Inflammatory macrophage treated with lipopolysaccharide for 4 hours (primary cell): Measurements from ENCODE around the gene C1GALT1C1.
"Not testable (repeated sequence)": the region's sequence is repeated elsewhere in the genome, so short reads cannot be mapped to it uniquely, and the experiment has no call there.

Source experiments
- DNase-seq: peaks from one replicate; pipeline ENCODE4 v3.0.0-alpha.2; 2020

Gene C1GALT1C1

GRCh38 chrX:120629667-120630537, at the start of gene C1GALT1C1:
Gene C1GALT1C1 (minus strand): TSS chrX:120630054. CDS start chrX:120627166, 2,888 bp downstream.
- DNase-seq = peak; percentile 93

GRCh38 chrX:120677004-120677652, 47.3 kb upstream of the C1GALT1C1 start:
- DNase-seq = peak; percentile 40

- no peak for DNase-seq
These were observed 43.1 kb upstream of the C1GALT1C1 start for GRCh38 chrX:120672841-120673530.

- DNase-seq = no peak
These were observed 42.5 kb upstream of the C1GALT1C1 start for GRCh38 chrX:120672389-120672788.

- DNase-seq = no peak
These were observed 42.1 kb upstream of the C1GALT1C1 start for GRCh38 chrX:120671963-120672362.

- DNase-seq = no peak
These were observed 38.5 kb upstream of the C1GALT1C1 start for GRCh38 chrX:120668357-120668756.

- not testable (repeated sequence) for DNase-seq
These were observed 34.7 kb upstream of the C1GALT1C1 start for GRCh38 chrX:120664535-120664934.

GRCh38 chrX:120664081-120664480, 34.2 kb upstream of the C1GALT1C1 start:
- peak; percentile 29 for DNase-seq

GRCh38 chrX:120662662-120663061, 32.8 kb upstream of the C1GALT1C1 start:
- no peak for DNase-seq

- DNase-seq = no peak
These were observed 30.8 kb upstream of the C1GALT1C1 start for GRCh38 chrX:120660637-120661036.

- DNase-seq = peak; percentile 9
These were observed 23.1 kb upstream of the C1GALT1C1 start for GRCh38 chrX:120653000-120653399.

GRCh38 chrX:120652256-120652655, 22.4 kb upstream of the C1GALT1C1 start:
- DNase-seq = not testable (repeated sequence)

- no peak for DNase-seq
These were observed 17.3 kb upstream of the C1GALT1C1 start for GRCh38 chrX:120647127-120647526.

GRCh38 chrX:120642871-120643270, 13.0 kb upstream of the C1GALT1C1 start:
- no peak for DNase-seq

GRCh38 chrX:120638619-120639018, 8.8 kb upstream of the C1GALT1C1 start:
- DNase-seq = no peak

- DNase-seq = peak; percentile 26
These were observed 4.5 kb downstream of the C1GALT1C1 start for GRCh38 chrX:120625371-120625770.

GRCh38 chrX:120617996-120618630, 11.7 kb downstream of the C1GALT1C1 start:
- peak; percentile 12 for DNase-seq

- DNase-seq = no peak
These were observed 15.0 kb downstream of the C1GALT1C1 start for GRCh38 chrX:120614816-120615215.

GRCh38 chrX:120612086-120612485, 17.8 kb downstream of the C1GALT1C1 start:
- no peak for DNase-seq

GRCh38 chrX:120604361-120604782, 25.5 kb downstream of the C1GALT1C1 start:
- peak; percentile 61 for DNase-seq

- peak; percentile 89 for DNase-seq
These were observed 26.0 kb downstream of the C1GALT1C1 start, which contains the start of gene MCTS1 for GRCh38 chrX:120603707-120604360. Gene MCTS1 (plus strand): TSS chrX:120604101. CDS start chrX:120604237, 136 bp downstream.

GRCh38 chrX:120585702-120586101, 44.2 kb downstream of the C1GALT1C1 start:
- DNase-seq = no peak
